Measurements from ENCODE around the gene RPTOR.

The RPTOR gene

GRCh38 chr17:80731323-80731722 is 186.7 kb downstream of the RPTOR start:
- no peak for DNase-seq (ENCODE audit: low spot score)

DNA sequence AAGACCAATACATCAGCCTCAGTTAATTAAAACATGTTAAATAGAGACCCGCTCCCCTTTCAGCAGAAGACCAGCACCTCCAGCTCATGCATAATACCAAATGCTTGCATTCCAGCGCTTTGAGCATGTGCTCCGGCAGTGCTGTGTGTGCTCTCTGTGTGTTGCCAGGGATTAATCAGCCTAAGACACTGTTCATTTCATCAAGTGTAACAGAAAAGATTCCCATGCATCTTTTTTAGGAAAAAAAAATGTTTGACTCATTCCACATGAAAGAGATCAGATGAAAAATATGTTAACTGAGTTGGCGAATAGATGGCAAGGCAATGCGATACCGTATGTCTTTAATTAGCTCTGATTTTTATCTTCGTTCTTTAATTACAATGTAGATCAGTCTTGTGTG is 187.6 kb downstream of the RPTOR start:
- no peak for DNase-seq (ENCODE audit: low spot score)
- TF ChIP-seq, protein P1, sequence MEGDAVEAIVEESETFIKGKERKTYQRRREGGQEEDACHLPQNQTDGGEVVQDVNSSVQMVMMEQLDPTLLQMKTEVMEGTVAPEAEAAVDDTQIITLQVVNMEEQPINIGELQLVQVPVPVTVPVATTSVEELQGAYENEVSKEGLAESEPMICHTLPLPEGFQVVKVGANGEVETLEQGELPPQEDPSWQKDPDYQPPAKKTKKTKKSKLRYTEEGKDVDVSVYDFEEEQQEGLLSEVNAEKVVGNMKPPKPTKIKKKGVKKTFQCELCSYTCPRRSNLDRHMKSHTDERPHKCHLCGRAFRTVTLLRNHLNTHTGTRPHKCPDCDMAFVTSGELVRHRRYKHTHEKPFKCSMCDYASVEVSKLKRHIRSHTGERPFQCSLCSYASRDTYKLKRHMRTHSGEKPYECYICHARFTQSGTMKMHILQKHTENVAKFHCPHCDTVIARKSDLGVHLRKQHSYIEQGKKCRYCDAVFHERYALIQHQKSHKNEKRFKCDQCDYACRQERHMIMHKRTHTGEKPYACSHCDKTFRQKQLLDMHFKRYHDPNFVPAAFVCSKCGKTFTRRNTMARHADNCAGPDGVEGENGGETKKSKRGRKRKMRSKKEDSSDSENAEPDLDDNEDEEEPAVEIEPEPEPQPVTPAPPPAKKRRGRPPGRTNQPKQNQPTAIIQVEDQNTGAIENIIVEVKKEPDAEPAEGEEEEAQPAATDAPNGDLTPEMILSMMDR (IDR thresholded peaks at IDR 0.05; ENCODE audit: extremely low read depth, missing control alignments): no peak

More at GRCh38 chr17:80731323-80731722, 186.7 kb downstream of the RPTOR start:
- TF ChIP-seq, protein P1 (IDR thresholded peaks at IDR 0.05; ENCODE audit: extremely low read depth, missing control alignments): no peak

GRCh38 chr17:80737106-80738019 is 192.7 kb downstream of the RPTOR start:
- peak; percentile 84 for DNase-seq (ENCODE audit: low spot score)
- TF ChIP-seq, protein P1 (IDR thresholded peaks at IDR 0.05; ENCODE audit: extremely low read depth, missing control alignments): peak; percentile 39

DNA sequence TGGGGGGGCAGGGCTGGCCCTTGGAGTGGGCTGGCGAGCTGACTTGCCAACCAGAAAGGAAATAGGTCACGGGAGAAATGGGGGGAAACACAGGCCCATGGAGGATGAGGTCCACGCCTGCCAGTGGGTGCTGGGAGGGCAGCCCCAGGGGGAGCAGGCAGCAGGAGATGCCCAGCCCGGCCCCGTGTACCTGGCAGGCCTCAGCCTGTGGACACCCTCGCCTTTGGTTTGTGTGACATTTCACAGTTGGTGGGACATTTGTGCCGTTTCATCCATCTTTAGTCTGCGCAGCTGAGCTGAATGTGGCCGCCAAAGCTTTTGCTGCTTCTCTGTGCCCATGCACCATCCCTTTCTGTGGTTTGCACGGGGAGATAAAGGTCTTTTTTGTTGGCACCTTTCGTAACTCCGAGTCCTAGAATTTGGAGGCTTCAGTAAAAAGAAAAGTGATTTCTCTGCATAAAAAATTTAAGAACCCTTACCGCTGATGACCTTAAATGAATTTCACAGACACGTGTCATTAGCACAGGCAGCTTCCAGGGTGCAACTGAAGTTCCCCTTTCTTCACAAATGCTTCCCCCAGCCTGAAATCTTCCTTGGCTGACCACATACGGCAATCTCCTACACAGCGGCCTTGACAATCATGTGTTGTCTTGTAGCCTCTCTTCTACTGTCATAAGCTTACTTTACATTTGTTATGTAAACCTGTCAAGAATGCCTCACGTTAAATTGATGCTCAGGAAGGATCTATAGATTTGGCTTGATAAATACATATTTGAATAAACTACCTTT is 193.6 kb downstream of the RPTOR start:
- TF ChIP-seq, protein P1 (IDR thresholded peaks at IDR 0.05; ENCODE audit: extremely low read depth, missing control alignments): no peak

GRCh38 chr17:80738987-80739730 is 194.5 kb downstream of the RPTOR start:
- peak; percentile 48 for DNase-seq (ENCODE audit: low spot score)
- TF ChIP-seq, protein P1 (IDR thresholded peaks at IDR 0.05; ENCODE audit: extremely low read depth, missing control alignments): no peak

More for the DNA sequence above, 193.6 kb downstream of the RPTOR start:
- peak; percentile 47 for DNase-seq (ENCODE audit: low spot score)

GRCh38 chr17:80740141-80740540 is 195.5 kb downstream of the RPTOR start:
- DNase-seq (ENCODE audit: low spot score): no peak
- TF ChIP-seq, protein P1 (IDR thresholded peaks at IDR 0.05; ENCODE audit: extremely low read depth, missing control alignments): no peak

Data from GM20000 (cell line).